PFSK-1 (cell line): ENCODE measurements around the gene RUNX1.

ENCODE experiments used
- FOXP2 ChIP-seq: optimal IDR thresholded peaks from 2 replicates; pipeline ENCODE3; 2011; ENCODE audit warnings: borderline replicate concordance, control low read depth, inconsistent platforms; ENCODE audit not compliant: insufficient read depth; ENCODE audit errors: extremely low read length, extremely low read depth
- POLR2AphosphoS5 ChIP-seq: IDR thresholded peaks from 2 replicates; pipeline ENCODE4 v1.6.1; 2012; ENCODE audit warnings: low read depth, mild to moderate bottlenecking, control low read depth, low read length, moderate library complexity
- REST ChIP-seq, 2 experiments: IDR thresholded peaks; 2 replicates each; pipeline versions ENCODE4 v1.6.1 to v1.8.0; 2011 to 2012; ENCODE audit warnings: low read depth in 2 of 2, low read length in 2 of 2, control low read depth in 1 of 2, inconsistent platforms in 1 of 2, mild to moderate bottlenecking in 1 of 2, moderate library complexity in 1 of 2; ENCODE audit not compliant: insufficient read depth in 1 of 2
- SIN3A ChIP-seq: IDR thresholded peaks from 2 replicates; pipeline ENCODE4 v1.6.1; 2012; ENCODE audit warnings: mild to moderate bottlenecking, low read length, moderate library complexity, borderline replicate concordance; ENCODE audit not compliant: insufficient read depth
- TAF1 ChIP-seq: IDR thresholded peaks from 2 replicates; pipeline ENCODE4 v1.6.1; 2012; ENCODE audit warnings: low read length, control low read depth, borderline replicate concordance; ENCODE audit not compliant: insufficient read depth

Gene RUNX1

GRCh38 chr21:34836103-34836932 lies 212.8 kb downstream of the RUNX1 start:
- TF ChIP-seq FOXP2 = peak; percentile 38
- TF ChIP-seq SIN3A = no peak

GRCh38 chr21:34835526-34835925 lies 213.6 kb downstream of the RUNX1 start:
- TF ChIP-seq TAF1 = no peak
- TF ChIP-seq REST (IDR thresholded peaks at IDR 0.05; ENCODE audit: insufficient read depth in 1 of 2, low read depth in 2 of 2, low read length in 2 of 2) = no peak
- no peak for TF ChIP-seq FOXP2
- no peak for TF ChIP-seq SIN3A

DNA sequence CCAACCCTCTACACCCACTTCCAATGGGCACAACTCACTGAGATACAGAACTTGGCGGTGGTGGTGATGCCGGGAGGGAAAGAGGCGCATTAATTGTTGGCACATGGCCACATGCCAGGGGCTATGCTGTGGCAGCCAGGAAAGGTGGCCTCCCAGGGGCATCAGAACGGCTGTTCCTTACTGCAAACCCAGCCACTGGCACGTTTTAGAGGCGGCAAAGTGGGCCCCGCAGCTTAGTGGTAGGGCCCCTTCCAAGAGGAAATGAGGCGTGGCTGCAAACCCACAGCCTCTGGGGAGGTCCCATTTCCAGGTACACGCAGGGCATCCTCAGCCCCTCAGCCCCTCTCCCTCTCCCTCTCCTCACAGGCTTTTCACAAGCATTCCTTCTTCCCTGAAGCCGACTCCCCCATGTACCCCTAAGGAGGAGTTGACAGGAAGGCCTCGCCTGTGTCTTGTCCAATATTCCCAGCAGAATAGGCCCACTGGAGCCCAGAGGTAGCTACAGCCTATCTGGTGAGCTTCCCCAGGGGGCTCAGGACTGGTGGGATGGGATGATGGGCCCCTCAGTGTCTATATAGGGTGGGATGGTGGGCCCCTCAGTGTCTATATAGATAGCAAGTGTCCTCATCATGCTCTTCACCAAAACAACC lies 214.1 kb downstream of the RUNX1 start:
- no peak for TF ChIP-seq POLR2AphosphoS5
- TF ChIP-seq REST (IDR thresholded peaks at IDR 0.05; ENCODE audit: insufficient read depth in 1 of 2, low read depth in 2 of 2, low read length in 2 of 2) = no peak
- no peak for TF ChIP-seq TAF1
- no peak for TF ChIP-seq SIN3A
- no peak for TF ChIP-seq FOXP2

GRCh38 chr21:34834290-34834689 lies 214.8 kb downstream of the RUNX1 start:
- TF ChIP-seq SIN3A (no peak), POLR2AphosphoS5 (no peak), FOXP2 (no peak), REST (IDR thresholded peaks at IDR 0.05; ENCODE audit: insufficient read depth in 1 of 2, low read depth in 2 of 2, low read length in 2 of 2) (no peak), TAF1 (no peak)

DNA sequence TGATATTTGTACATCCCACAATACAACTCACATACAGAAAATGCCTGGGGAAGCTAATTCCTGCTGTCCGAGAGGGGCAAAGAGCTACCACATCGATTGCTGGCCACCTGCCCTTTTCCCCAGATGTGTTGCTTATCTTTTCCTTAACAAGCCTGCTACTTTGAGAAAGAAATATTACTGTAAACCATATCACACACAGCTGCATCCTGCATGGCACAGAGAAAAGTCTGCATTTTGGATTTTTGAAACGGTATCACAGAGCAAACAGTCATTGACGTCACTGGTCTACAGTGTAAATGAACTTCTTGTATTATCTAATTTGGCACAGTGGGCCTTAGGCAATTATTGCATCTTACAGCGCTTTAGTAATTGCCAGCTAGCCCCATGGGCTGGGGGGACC lies 215.6 kb downstream of the RUNX1 start:
- TF ChIP-seq POLR2AphosphoS5 = no peak
- TF ChIP-seq FOXP2 = no peak
- no peak for TF ChIP-seq TAF1
- no peak for TF ChIP-seq SIN3A
- no peak for TF ChIP-seq REST (IDR thresholded peaks at IDR 0.05; ENCODE audit: insufficient read depth in 1 of 2, low read depth in 2 of 2, low read length in 2 of 2)
